HFFc6 (cell line): ENCODE measurements around the gene CCDC106. TPM values are rescaled to one million over a fixed set of nuclear protein-coding genes. Genes with fewer than 3 reads are reported as not detected.

Experiments used
- DNase-seq: peaks from one replicate; pipeline ENCODE4 v3.0.0-alpha.2; 2018
- H3K27ac Mint-ChIP-seq: 2 replicates; pipeline ENCODE4 v1.8.0; 2020; ENCODE audit warnings: mild to moderate bottlenecking, mixed read lengths
- H3K27me3 Mint-ChIP-seq: 2 replicates; pipeline ENCODE4 v1.8.0; 2021; ENCODE audit warnings: mild to moderate bottlenecking, moderate library complexity, mixed read lengths; ENCODE audit not compliant: insufficient read depth
- H3K36me3 Mint-ChIP-seq: 2 replicates; pipeline ENCODE4 v1.8.0; 2021; ENCODE audit warnings: low read depth, mixed read lengths
- H3K4me1 Mint-ChIP-seq: 2 replicates; pipeline ENCODE4 v1.8.0; 2020; ENCODE audit warnings: low read depth, mixed read lengths
- H3K4me3 Mint-ChIP-seq: 2 replicates; pipeline ENCODE4 v1.8.0; 2020; ENCODE audit warnings: mild to moderate bottlenecking, moderate library complexity, mixed read lengths
- H3K9me3 Mint-ChIP-seq: 2 replicates; pipeline ENCODE4 v1.8.0; 2020; ENCODE audit warnings: mild to moderate bottlenecking, mixed read lengths
- total RNA-seq, 6 experiments: library from RNA; stranded (reverse); fragmentation: NEBNext Ultra II Directional; extraction: Animal tissue kit (Norgen Biotek cat#: 25700); gene quantifications; 2 replicates in 1 of 6; 3 replicates in 5 of 6; pipeline ENCODE4 v1.2.3, GENCODE V29; 2021
- TF ChIP-seq, protein P1 (sequence below): fragments of 200-600 bp; sonication (generic); IDR thresholded peaks from 2 replicates; pipeline ENCODE4 v1.5.0; 2021; ENCODE audit warnings: antibody characterized with exemption, mild to moderate bottlenecking

CCDC106 gene
- total RNA-seq, 6 experiments from 2014 or later: 12.9 to 17.4 (median 14.0) TPM

DNA sequence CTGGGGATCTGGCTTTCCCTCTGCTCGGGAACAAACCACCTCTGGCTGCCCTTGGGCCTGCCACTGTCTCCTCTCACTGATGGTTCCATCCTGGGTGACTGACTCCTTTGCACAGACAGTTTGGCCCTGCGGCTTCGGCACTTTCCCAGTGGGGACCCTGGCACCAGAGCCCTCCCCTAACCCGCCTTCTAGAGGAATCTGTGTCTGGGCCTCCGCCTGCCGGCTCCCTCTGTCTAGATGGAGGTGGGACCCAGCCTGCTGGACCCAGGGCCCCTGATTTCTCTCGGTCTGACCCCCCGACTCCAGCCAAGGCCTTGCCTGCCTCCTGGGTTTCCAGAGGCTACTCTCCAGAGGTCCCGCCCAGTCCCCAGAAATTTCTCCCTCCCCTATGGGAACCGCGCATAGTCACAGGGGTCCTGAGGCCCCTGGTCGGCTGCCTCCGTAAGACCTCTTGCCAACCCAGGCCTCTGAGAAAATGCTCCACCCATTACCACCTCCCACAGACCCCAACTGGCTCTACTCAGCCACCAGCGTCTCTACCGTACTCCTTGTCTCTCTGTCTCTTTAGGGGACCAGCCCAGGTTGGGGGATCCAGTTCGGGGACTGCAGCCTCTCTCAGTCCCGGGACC, 2.7 kb downstream of the CCDC106 start:
- Mint-ChIP-seq H3K4me1 (peaks cover 14% of the 10 kb centered on the region), H3K9me3 (no peaks in the 10 kb centered on the region), H3K4me3 (no peak overlapping the region), H3K27ac (no peak overlapping the region), H3K27me3 (peaks cover 4% of the 10 kb centered on the region), H3K36me3 (peaks cover 5% of the 10 kb centered on the region)
- TF ChIP-seq, protein P1, sequence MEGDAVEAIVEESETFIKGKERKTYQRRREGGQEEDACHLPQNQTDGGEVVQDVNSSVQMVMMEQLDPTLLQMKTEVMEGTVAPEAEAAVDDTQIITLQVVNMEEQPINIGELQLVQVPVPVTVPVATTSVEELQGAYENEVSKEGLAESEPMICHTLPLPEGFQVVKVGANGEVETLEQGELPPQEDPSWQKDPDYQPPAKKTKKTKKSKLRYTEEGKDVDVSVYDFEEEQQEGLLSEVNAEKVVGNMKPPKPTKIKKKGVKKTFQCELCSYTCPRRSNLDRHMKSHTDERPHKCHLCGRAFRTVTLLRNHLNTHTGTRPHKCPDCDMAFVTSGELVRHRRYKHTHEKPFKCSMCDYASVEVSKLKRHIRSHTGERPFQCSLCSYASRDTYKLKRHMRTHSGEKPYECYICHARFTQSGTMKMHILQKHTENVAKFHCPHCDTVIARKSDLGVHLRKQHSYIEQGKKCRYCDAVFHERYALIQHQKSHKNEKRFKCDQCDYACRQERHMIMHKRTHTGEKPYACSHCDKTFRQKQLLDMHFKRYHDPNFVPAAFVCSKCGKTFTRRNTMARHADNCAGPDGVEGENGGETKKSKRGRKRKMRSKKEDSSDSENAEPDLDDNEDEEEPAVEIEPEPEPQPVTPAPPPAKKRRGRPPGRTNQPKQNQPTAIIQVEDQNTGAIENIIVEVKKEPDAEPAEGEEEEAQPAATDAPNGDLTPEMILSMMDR: no peak
- no peak for DNase-seq

DNA sequence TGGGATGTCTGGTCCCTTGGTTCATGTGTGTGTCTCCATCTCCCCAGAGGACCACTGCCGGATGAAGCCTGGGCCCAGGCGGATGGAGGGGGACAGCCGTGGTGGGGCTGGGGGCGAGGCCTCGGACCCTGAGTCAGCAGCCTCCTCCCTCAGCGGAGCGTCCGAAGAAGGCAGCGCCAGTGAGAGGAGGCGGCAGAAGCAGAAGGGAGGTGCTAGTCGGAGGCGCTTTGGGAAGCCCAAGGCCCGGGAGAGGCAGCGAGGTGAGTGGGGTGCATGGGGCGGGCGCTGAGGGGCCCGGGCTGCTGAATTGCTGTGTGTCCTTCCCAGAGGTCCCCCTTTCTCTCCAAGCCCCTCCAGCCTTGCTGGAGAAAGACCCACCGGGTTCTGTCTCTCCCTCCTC, 3.2 kb downstream of the CCDC106 start:
- H3K27ac Mint-ChIP-seq: no peak overlapping the region
- H3K9me3 Mint-ChIP-seq: no peaks in the 10 kb centered on the region
- DNase-seq: no peak
- H3K4me3 Mint-ChIP-seq: no peak overlapping the region
- peaks cover 10% of the 10 kb centered on the region for H3K36me3 Mint-ChIP-seq
- H3K4me1 Mint-ChIP-seq: peaks cover 19% of the 10 kb centered on the region
- H3K27me3 Mint-ChIP-seq: peaks cover 6% of the 10 kb centered on the region
- TF ChIP-seq, protein P1: no peak

DNA sequence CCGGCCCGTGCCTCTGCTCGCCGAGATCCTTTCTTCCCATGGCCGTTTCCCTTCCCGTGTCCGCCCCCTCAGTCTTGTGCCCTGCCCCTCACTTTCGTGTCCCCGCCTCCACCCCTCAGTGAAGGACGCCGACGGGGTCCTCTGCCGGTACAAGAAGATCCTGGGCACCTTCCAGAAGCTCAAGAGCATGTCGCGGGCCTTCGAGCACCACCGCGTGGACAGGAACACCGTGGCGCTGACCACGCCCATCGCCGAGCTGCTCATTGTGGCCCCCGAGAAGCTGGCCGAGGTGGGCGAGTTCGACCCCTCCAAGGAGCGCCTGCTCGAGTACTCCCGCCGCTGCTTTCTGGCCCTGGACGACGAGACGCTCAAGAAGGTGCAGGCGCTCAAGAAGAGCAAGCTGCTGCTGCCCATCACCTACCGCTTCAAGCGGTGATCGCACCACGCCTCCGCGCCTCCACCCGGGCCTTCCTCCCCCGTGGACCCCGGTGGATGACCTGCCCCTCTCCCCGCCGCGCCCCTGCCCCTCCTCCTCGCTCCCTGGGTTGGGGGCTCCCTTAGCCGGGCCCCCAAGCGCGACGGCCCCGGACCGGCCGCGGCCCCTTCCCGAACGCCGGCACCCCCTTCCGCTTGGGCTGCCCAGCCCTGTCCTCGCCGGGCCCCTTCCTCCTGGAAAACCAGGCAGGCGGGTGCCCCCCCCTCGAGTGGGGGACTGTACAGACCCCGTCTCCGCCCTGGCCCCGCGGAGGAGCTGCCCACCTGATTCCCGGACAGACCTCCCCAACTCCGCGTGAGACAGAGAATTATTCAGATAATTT, 4.5 kb downstream of the CCDC106 start:
- Mint-ChIP-seq H3K27me3 (peaks cover 6% of the 10 kb centered on the region), H3K4me3 (no peak overlapping the region)
- no peak for DNase-seq

DNA sequence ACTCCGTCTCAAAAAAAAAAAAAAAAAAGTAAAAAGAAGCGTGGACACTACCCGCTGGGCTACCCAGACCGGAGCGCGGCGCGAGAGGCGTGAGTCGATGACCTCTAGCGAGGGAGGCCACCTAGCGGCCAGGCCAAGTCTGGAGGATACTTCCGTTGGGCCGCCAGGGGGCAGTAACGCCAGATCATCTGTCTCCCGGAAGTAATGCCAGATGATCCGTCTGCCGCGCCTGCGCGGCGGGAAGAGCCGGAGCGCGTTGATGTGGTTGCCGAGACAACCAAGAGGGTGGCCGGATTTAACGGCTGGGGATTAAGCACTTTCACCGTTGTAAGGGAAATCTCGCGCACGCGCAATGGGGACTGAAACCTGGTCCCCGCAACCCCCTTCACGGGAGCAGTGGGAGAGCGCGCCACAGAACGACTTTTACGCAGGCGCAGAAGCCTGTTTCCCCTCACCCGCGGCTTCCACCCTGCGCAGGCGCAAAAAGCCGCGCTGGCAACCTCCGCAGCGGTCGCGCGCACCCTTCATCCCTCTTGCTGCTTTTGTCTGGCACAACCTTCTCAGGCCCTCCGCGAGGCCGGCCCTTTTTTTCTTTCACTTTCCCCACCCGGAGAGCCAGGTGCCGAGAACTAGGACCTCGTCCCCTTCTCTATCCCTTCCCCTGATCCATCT, 5.8 kb downstream of the CCDC106 start:
- Mint-ChIP-seq H3K27ac (peak overlapping the region; percentile 100), H3K27me3 (peaks cover 6% of the 10 kb centered on the region), H3K4me3 (peak overlapping the region; percentile 97), H3K9me3 (no peaks in the 10 kb centered on the region), H3K36me3 (peaks cover 12% of the 10 kb centered on the region), H3K4me1 (peaks cover 28% of the 10 kb centered on the region)
- TF ChIP-seq, protein P1: peak; percentile 99
- DNase-seq: peak; percentile 99

More for the DNA sequence above, 4.5 kb downstream of the CCDC106 start:
- Mint-ChIP-seq H3K27ac (no peak overlapping the region), H3K9me3 (no peaks in the 10 kb centered on the region), H3K36me3 (peaks cover 12% of the 10 kb centered on the region), H3K4me1 (peaks cover 23% of the 10 kb centered on the region)
- TF ChIP-seq, protein P1: no peak

GRCh38 chr19:55654323-55654867, 6.4 kb downstream of the CCDC106 start:
- TF ChIP-seq, protein P1: no peak
- H3K27me3 Mint-ChIP-seq: peaks cover 6% of the 10 kb centered on the region
- H3K9me3 Mint-ChIP-seq: no peaks in the 10 kb centered on the region
- peak overlapping the region; percentile 100 for H3K27ac Mint-ChIP-seq
- peaks cover 31% of the 10 kb centered on the region for H3K4me1 Mint-ChIP-seq
- peaks cover 12% of the 10 kb centered on the region for H3K36me3 Mint-ChIP-seq
- peak; percentile 99 for DNase-seq
- H3K4me3 Mint-ChIP-seq: peak overlapping the region; percentile 97
